Inflammatory macrophage treated with lipopolysaccharide for 1 hour (primary cell): ENCODE data around the gene F2.

Source experiments
- DNase-seq, 2 donors: peaks; one replicate each; pipeline ENCODE4 v3.0.0-alpha.2; 2020 to 2022

The F2 gene

GRCh38 chr11:46718155-46719019, 626 bp upstream of the F2 start:
- no peak for DNase-seq

DNA sequence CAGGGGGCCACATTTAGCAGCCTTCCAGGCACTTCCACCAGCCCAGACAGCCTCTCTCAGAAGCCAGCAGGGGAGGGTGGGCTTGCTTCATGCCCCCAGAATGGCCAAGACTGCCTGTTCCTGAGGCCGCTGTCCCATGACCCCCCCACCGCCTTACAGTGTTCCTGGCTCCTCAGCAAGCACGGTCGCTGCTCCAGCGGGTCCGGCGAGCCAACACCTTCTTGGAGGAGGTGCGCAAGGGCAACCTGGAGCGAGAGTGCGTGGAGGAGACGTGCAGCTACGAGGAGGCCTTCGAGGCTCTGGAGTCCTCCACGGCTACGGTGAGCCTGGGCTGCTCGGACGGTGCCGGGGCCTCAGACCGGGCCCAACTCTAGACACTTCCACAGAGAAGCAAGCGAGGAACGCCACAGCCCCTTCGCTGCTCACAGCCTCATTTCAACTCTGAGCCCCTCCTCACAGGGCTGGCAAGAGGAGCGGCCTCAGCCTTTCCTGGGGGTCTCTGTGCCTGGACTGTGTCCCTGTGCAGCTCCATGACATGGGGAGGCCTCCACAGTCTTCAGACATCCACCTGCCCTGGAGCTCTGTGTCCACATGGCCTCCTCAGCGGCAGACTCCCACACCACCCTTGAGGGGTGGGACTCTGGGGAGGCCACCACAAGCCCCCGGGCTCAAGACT, 668 bp downstream of the F2 start:
- no peak for DNase-seq

- DNase-seq, result no peak
Observed at GRCh38 chr11:46721286-46721685, 2.3 kb downstream of the F2 start.

GRCh38 chr11:46722566-46723358, 3.7 kb downstream of the F2 start:
- DNase-seq, result no peak

- DNase-seq, result no peak
Observed at GRCh38 chr11:46723359-46723680, 4.3 kb downstream of the F2 start.

DNA sequence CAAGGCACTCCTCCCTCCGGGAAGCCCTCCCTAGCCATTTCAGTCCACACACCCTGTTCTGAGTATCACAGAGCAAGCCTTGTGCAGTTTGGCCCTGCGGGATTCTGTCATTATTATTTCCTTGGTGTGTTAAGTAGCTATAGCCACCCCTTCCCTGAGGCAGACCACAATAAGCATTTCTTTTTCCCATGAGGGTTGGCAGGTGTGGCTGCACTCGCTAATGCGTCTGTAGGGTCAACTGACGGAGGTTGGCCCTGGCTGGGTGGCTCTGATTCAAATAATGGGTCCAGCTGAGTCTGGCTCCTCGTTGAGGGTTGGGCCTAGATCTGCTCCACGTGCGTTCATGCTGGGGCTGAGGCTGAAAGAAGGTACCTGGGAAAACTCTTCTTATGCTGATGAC, 5.1 kb downstream of the F2 start:
- no peak for DNase-seq

DNA sequence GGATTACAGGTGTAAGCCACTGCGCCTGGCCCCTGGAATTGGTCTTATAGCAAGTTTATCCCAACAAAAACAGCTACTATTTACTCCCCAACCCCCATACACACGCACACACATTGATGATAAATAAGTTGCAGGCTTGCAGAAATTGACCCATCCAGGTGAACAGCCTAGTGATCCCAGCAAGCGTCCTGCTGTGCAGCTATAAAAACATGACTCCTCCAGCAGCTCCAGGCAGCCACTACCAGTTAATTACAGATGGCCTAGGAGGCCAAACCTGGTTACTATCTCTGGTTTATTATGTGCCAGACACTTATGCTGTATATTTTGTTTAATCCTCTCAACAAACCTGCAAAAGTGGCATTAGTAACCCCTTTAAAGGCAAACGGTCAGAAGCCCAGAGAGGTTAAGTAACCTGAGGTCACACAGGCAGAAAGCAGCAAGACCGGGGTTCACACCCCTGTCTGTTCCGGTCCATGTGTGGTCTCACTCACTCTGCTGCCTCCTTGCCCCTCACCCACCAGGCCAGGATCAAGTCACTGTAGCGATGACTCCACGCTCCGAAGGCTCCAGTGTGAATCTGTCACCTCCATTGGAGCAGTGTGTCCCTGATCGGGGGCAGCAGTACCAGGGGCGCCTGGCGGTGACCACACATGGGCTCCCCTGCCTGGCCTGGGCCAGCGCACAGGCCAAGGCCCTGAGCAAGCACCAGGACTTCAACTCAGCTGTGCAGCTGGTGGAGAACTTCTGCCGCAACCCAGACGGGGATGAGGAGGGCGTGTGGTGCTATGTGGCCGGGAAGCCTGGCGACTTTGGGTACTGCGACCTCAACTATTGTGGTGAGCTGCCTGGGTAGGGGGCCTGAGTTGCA, 6.6 kb downstream of the F2 start:
- DNase-seq, result no peak

- DNase-seq, result no peak
Observed at GRCh38 chr11:46726206-46726862, 7.3 kb downstream of the F2 start.

- no peak for DNase-seq
Observed at GRCh38 chr11:46727952-46728658, 9.1 kb downstream of the F2 start.

DNA sequence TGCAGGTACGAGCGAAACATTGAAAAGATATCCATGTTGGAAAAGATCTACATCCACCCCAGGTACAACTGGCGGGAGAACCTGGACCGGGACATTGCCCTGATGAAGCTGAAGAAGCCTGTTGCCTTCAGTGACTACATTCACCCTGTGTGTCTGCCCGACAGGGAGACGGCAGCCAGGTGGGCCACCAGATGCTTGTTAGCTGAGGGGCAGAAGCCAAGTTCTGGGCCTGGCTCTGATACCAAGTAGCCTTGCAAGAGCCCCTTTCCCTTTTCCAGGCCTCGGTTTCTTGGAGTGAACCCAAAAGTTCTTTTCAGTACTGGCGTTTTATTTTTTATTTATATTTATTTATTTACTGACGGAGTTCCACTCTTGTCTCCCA, 9.6 kb downstream of the F2 start:
- no peak for DNase-seq

DNA sequence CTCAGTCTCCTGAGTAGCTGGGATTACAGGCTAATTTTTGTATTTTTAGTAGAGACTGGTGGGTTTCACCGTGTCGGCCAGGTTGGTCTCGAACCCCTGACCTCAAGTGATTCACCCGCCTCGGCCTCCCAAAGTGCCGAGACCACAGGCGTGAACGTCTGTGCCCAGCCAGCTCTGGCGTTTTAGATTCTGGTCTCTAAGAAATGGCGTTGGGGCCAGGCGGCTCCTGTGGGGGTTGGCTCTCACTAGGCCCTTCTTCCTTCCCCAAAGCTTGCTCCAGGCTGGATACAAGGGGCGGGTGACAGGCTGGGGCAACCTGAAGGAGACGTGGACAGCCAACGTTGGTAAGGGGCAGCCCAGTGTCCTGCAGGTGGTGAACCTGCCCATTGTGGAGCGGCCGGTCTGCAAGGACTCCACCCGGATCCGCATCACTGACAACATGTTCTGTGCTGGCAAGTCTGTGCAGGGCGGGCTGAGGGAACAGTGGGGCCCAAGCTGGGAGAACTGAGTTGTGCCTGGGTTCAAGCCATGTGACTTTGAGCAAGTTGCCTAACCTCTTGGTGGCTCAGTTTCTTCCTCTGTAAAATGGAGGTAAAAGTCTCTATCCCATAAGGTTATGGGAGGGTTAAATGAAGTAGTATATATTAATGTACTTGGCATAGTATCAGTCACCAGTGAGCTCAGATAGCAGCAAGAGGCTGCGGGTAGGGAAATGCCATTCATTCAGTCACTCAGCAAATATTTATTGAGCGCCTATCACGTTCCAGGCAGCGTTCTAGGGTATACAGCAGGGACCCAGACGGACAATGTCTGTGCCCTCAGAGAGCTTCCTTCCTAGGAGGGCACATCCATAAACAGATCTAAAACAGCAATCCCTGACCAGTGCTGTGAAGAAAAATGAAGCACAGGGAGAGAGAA, 10.4 kb downstream of the F2 start:
- no peak for DNase-seq

DNA sequence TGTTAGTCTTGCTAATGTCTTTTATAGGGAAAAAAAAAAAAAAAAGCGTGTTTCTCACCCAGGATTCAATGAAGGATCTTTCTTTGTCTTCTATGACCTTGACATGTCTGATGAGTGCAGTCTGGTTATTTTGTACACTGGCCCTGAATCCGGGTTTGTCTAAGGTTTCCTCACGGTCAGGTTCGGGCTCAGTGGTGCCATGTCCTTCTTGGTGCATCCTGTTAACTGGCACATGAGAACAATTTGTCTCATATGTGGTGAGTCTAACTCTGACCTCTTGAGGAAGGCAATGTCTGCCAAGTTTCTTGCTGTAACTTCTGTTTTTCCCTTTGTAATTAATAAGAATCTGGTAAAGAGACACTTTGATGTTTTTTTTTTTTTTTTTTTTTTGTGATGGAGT, 12.5 kb downstream of the F2 start:
- DNase-seq, result no peak

DNA sequence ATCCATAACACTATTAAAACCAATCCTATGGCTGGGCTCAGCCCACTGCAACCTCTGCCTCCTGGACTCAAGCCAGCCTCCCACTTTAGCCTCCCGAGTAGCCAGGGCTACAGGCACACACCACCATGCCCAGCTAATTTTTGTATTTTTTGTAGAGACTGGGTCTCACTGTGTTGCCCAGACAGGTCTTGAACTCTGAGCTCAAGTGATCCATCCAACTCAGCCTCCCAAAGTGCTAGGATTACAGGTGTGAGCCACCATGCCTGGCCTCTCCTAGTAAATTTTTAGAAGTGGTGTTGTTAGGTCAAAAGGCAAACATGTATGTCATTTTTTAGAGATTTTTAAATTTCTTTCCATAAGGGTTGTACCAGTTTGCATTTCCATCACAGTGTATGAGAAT, 14.2 kb downstream of the F2 start:
- no peak for DNase-seq

GRCh38 chr11:46736146-46736545, 17.1 kb downstream of the F2 start:
- no peak for DNase-seq

- DNase-seq, result no peak
Observed at GRCh38 chr11:46736615-46737014, 17.6 kb downstream of the F2 start.

DNA sequence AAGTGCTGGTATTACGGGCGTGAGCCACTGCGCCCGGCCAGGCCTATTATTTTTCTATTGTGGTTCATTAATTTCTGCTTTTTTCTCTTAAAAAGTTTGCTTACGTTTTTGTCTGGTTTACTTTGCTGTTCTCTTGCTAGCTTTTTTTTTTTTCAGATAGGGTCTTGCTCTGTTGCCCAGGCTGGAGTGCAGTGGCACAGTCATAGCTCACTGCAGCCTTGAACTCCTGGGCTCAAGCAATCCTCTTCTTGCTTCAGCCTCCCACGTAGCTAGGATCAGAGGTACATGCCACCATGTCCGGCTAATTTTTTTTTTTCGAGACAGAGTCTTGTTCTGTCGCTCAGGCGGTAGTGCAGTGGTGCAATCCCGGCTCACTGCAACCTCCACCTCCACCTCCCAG, 18.7 kb downstream of the F2 start:
- no peak for DNase-seq

GRCh38 chr11:46738887-46739286, 19.9 kb downstream of the F2 start:
- DNase-seq, result no peak

DNA sequence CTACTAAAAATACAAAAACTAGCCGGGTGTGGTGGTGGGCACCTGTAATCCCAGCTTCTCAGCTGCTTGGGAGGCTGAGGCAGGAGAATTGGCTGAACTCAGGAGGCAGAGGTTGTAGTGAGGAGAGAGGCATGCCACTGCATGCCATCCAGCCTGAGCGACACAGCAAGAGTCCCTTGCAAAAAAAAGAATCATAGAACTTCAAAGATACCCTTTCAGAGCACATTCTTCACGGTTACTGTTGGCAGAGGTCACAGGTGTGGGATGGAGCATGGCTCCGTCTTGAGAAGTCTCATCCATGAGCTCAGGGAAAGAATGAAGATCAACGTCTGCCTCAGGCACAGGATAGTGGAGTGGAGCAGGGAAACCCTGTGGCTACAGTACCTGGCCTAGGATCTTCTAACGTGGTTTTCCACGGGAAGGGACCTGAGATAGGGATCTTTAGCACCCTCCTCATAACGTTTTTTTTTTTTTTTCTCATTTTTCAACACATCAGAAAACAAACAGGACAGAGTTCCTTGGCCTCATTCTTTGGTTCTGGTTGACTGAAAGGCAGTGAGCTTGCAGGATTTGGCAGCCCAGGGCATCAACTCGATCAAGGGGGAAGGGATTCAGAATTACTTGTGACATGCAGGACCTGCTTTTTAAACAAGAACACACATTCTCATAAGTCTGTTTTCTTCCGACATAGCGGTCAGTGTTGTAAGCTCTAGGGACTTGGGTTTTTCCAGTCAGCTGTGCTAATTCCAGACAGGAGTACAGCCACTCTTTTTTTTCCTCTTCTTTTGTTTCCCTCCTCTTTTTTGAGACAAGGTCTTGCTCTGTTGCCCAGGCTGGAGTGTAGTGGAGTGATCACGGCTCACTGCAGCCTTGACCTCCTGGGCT, 22.8 kb downstream of the F2 start:
- no peak for DNase-seq

- no peak for DNase-seq
Observed at GRCh38 chr11:46743043-46743442, 24.0 kb downstream of the F2 start.
